SK-MEL-5 (cell line): ENCODE results near the gene GRIK4. TPM values are rescaled to one million over a fixed set of nuclear protein-coding genes. Genes with fewer than 3 reads are reported as not detected.

Experiments
- DNase-seq: peaks from one replicate; pipeline ENCODE4 v3.0.0-alpha.2; 2016; ENCODE audit warnings: low read depth, low spot score
- in situ Hi-C: cut with HindIII; loops from 2 replicates; pipeline ENCODE4 v1.10.0; 2016; ENCODE audit warnings: low sequenced_read_pairs, high pct_unique_total_duplicates, low pct_unique_long_range_greater_than_20kb
- total RNA-seq: library from RNA; depleted of rRNA; stranded (reverse); fragments of >200 nt; shearing (Covaris generic); gene quantifications from 2 replicates; pipeline ENCODE4 v1.2.3, GENCODE V29; 2014

Gene GRIK4
- total RNA-seq, 1 experiment from 2014 or later: not detected

- in situ Hi-C loops: no loop called here
- DNase-seq: no peak
Measured at GRCh38 chr11:120538707-120539106, 27.2 kb downstream of the GRIK4 start.

- in situ Hi-C loops: no loop called here
- no peak for DNase-seq
Measured at GRCh38 chr11:120539667-120540369, 28.3 kb downstream of the GRIK4 start.

- DNase-seq: no peak
- in situ Hi-C loops: no loop called here
Measured at GRCh38 chr11:120540744-120541465, 29.4 kb downstream of the GRIK4 start.

GRCh38 chr11:120543521-120544215, 32.1 kb downstream of the GRIK4 start:
- in situ Hi-C loops: no loop called here
- DNase-seq: no peak

GRCh38 chr11:120545813-120546212, 34.3 kb downstream of the GRIK4 start:
- in situ Hi-C loops: no loop called here
- no peak for DNase-seq

GRCh38 chr11:120546312-120547205, 35.0 kb downstream of the GRIK4 start:
- in situ Hi-C loops: no loop called here

GRCh38 chr11:120547316-120547715, 35.8 kb downstream of the GRIK4 start:
- no peak for DNase-seq
- in situ Hi-C loops: no loop called here

More at GRCh38 chr11:120546312-120547205, 35.0 kb downstream of the GRIK4 start:
- DNase-seq: no peak

- in situ Hi-C loops: no loop called here
- peak; percentile 49 for DNase-seq
Measured at GRCh38 chr11:120547811-120548681, 36.5 kb downstream of the GRIK4 start.

- DNase-seq: no peak
- in situ Hi-C loops: no loop called here
Measured at GRCh38 chr11:120548682-120549209, 37.2 kb downstream of the GRIK4 start.

- in situ Hi-C loops: no loop called here
Measured at GRCh38 chr11:120549346-120549745, 37.8 kb downstream of the GRIK4 start.

GRCh38 chr11:120550007-120550406, 38.5 kb downstream of the GRIK4 start:
- DNase-seq: no peak
- in situ Hi-C loops: no loop called here

More at GRCh38 chr11:120549346-120549745, 37.8 kb downstream of the GRIK4 start:
- DNase-seq: no peak

- in situ Hi-C loops: no loop called here
Measured at GRCh38 chr11:120551191-120551590, 39.6 kb downstream of the GRIK4 start.

GRCh38 chr11:120554766-120555432, 43.4 kb downstream of the GRIK4 start:
- in situ Hi-C loops: no loop called here
- DNase-seq: no peak

More at GRCh38 chr11:120551191-120551590, 39.6 kb downstream of the GRIK4 start:
- no peak for DNase-seq

GRCh38 chr11:120555433-120555773, 43.9 kb downstream of the GRIK4 start:
- in situ Hi-C loops: no loop called here
- DNase-seq: no peak

GRCh38 chr11:120556797-120557196, 45.2 kb downstream of the GRIK4 start:
- in situ Hi-C loops: no loop called here
- DNase-seq: no peak
